HEK293 (cell line): ENCODE measurements around the gene NPRL2.

Source experiments
- EGR2 ChIP-seq: fragments of 450-650 bp; formaldehyde crosslinking; IDR thresholded peaks from 2 replicates; pipeline ENCODE4 v1.5.1; 2016; ENCODE audit warnings: low read depth, missing biosample characterization, missing genetic modification characterization
- FEZF1 ChIP-seq: fragments of 450-650 bp; formaldehyde crosslinking; IDR thresholded peaks from 2 replicates; pipeline ENCODE4 v1.5.1; 2016; ENCODE audit warnings: missing biosample characterization, missing genetic modification characterization
- KLF16 ChIP-seq: fragments of 450-650 bp; formaldehyde crosslinking; IDR thresholded peaks from 2 replicates; pipeline ENCODE4 v1.5.1; 2017; ENCODE audit warnings: missing biosample characterization, missing genetic modification characterization
- KLF9 ChIP-seq: fragments of 450-650 bp; formaldehyde crosslinking; IDR thresholded peaks from 2 replicates; pipeline ENCODE4 v1.5.1; 2016; ENCODE audit warnings: missing biosample characterization, missing genetic modification characterization, low read depth
- SP3 ChIP-seq: fragments of 450-650 bp; formaldehyde crosslinking; IDR thresholded peaks from 2 replicates; pipeline ENCODE4 v1.5.1; 2016; ENCODE audit warnings: missing biosample characterization, missing genetic modification characterization
- ZBTB17 ChIP-seq: fragments of 450-650 bp; formaldehyde crosslinking; IDR thresholded peaks from 2 replicates; pipeline ENCODE4 v1.5.1; 2016; ENCODE audit warnings: missing biosample characterization, missing genetic modification characterization
- ZNF138 ChIP-seq: fragments of 450-650 bp; formaldehyde crosslinking; IDR thresholded peaks from 2 replicates; pipeline ENCODE4 v1.5.1; 2016; ENCODE audit warnings: missing biosample characterization, missing genetic modification characterization, borderline replicate concordance
- ZNF239 ChIP-seq: fragments of 450-650 bp; formaldehyde crosslinking; IDR thresholded peaks from 2 replicates; pipeline ENCODE4 v1.5.1; 2016; ENCODE audit warnings: missing biosample characterization, missing genetic modification characterization
- ZNF366 ChIP-seq: fragments of 450-650 bp; formaldehyde crosslinking; conservative IDR thresholded peaks from 2 replicates; pipeline ENCODE4 v1.5.1; 2016; ENCODE audit warnings: missing biosample characterization, missing genetic modification characterization
- ZNF473 ChIP-seq: fragments of 450-650 bp; formaldehyde crosslinking; IDR thresholded peaks from 2 replicates; pipeline ENCODE4 v1.5.1; 2017; ENCODE audit warnings: missing biosample characterization, missing genetic modification characterization
- ZNF544 ChIP-seq: fragments of 450-650 bp; formaldehyde crosslinking; IDR thresholded peaks from 2 replicates; pipeline ENCODE4 v1.5.0; 2017; ENCODE audit warnings: missing biosample characterization, missing genetic modification characterization
- ZNF660 ChIP-seq: fragments of 450-650 bp; IDR thresholded peaks from 2 replicates; pipeline ENCODE4 v1.5.1; 2018; ENCODE audit warnings: missing biosample characterization, mild to moderate bottlenecking, missing genetic modification characterization
- ZNF830 ChIP-seq: fragments of 450-650 bp; IDR thresholded peaks from 2 replicates; pipeline ENCODE4 v1.5.0; 2018; ENCODE audit warnings: missing biosample characterization, missing genetic modification characterization, low read depth, mild to moderate bottlenecking, moderate library complexity
- ZSCAN16 ChIP-seq: fragments of 450-650 bp; formaldehyde crosslinking; IDR thresholded peaks from 2 replicates; pipeline ENCODE4 v1.5.1; 2016; ENCODE audit warnings: missing biosample characterization, missing genetic modification characterization
- ZSCAN30 ChIP-seq: fragments of 450-650 bp; IDR thresholded peaks from 2 replicates; pipeline ENCODE4 v1.5.1; 2018; ENCODE audit warnings: missing biosample characterization, mild to moderate bottlenecking, missing genetic modification characterization, moderate library complexity
- TF ChIP-seq, protein P1 (sequence below): fragments of 450-650 bp; formaldehyde crosslinking; IDR thresholded peaks from 2 replicates; pipeline ENCODE4 v1.5.1; 2016; ENCODE audit warnings: missing biosample characterization, missing genetic modification characterization
- TF ChIP-seq, protein P2 (sequence below): fragments of 450-650 bp; formaldehyde crosslinking; IDR thresholded peaks from 2 replicates; pipeline ENCODE4 v1.5.1; 2016; ENCODE audit warnings: missing biosample characterization, missing genetic modification characterization
- TF ChIP-seq, protein P3 (sequence below): fragments of 450-650 bp; formaldehyde crosslinking; IDR thresholded peaks from 2 replicates; pipeline ENCODE4 v1.5.1; 2017; ENCODE audit warnings: missing biosample characterization, missing genetic modification characterization
- TF ChIP-seq, protein P4 (sequence below): fragments of 450-650 bp; formaldehyde crosslinking; IDR thresholded peaks from 2 replicates; pipeline ENCODE4 v1.5.1; 2016; ENCODE audit warnings: missing biosample characterization, missing genetic modification characterization
- TF ChIP-seq, protein P5 (sequence below): sonication (generic); formaldehyde crosslinking; IDR thresholded peaks from 2 replicates; pipeline ENCODE4 v1.8.1; 2022; ENCODE audit warnings: mild to moderate bottlenecking, moderate library complexity, missing genetic modification reagents
- TF ChIP-seq, protein P6 (sequence below): fragments of 450-650 bp; formaldehyde crosslinking; IDR thresholded peaks from 2 replicates; pipeline ENCODE4 v1.5.1; 2016; ENCODE audit warnings: missing biosample characterization, missing genetic modification characterization, low read depth
- TF ChIP-seq, protein P7 (sequence below): fragments of 450-650 bp; formaldehyde crosslinking; IDR thresholded peaks from 2 replicates; pipeline ENCODE4 v1.5.1; 2016; ENCODE audit warnings: missing biosample characterization, missing genetic modification characterization
- TF ChIP-seq, protein P8 (sequence below): fragments of 450-650 bp; formaldehyde crosslinking; IDR thresholded peaks from 2 replicates; pipeline ENCODE4 v1.5.1; 2016; ENCODE audit warnings: missing biosample characterization, missing genetic modification characterization, borderline replicate concordance

Gene NPRL2

DNA sequence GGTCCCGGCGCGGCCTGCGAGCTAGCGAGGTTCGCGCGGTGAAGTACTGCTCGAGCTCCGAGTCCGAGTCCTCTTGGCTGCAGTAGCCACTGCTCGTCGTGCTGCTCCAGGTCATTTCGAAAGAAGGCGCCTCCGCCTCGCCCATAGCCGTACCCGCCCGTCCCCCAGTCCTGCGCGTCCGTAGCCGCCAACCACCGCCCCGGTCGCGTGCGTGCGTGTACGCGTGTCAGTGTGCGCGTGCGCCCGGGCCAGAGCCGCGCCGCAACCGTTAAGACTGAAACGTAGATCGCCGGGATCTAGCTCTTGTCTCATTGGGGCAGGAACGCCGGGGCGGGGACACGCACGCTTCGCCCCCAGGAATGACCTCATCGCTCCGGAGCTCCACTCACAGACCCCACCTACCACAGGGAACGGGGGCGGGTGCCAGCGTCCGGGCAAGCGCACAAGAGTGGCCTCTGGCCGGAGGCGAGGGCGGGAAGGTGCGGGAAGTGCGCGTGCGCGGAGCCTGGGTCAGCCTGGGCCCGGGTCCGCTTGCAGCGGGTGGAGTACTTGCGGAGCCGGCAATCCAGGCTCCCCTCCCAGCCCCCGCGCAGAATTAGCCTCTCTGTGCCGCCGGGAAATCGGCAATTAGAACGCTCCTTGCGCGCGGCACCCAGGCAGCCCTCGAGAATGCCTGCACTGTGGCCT is 13.3 kb downstream of the NPRL2 start (continued):
- TF ChIP-seq ZSCAN16 (no peak), ZNF239 (tag by site-specific recombination) (no peak), FEZF1 (tag by site-specific recombination) (no peak), SP3 (tag by site-specific recombination) (peak; percentile 78), ZNF660 (0 out of 2 replicates have a peak, but pooled peaks have one; percentile 31), ZNF366 (no peak), KLF16 (tag by site-specific recombination) (0 out of 2 replicates have a peak, but pooled peaks have one; percentile 55), ZSCAN30 (tag by site-specific recombination) (0 out of 2 replicates have a peak, but pooled peaks have one; percentile 43), EGR2 (peak; percentile 83), ZNF830 (no peak), ZNF473 (tag by site-specific recombination) (no peak), KLF9 (peak; percentile 82), ZNF544 (tag by site-specific recombination) (no peak), ZNF138 (tag by site-specific recombination) (no peak), ZBTB17 (peak; percentile 92)
- TF ChIP-seq, protein P1, sequence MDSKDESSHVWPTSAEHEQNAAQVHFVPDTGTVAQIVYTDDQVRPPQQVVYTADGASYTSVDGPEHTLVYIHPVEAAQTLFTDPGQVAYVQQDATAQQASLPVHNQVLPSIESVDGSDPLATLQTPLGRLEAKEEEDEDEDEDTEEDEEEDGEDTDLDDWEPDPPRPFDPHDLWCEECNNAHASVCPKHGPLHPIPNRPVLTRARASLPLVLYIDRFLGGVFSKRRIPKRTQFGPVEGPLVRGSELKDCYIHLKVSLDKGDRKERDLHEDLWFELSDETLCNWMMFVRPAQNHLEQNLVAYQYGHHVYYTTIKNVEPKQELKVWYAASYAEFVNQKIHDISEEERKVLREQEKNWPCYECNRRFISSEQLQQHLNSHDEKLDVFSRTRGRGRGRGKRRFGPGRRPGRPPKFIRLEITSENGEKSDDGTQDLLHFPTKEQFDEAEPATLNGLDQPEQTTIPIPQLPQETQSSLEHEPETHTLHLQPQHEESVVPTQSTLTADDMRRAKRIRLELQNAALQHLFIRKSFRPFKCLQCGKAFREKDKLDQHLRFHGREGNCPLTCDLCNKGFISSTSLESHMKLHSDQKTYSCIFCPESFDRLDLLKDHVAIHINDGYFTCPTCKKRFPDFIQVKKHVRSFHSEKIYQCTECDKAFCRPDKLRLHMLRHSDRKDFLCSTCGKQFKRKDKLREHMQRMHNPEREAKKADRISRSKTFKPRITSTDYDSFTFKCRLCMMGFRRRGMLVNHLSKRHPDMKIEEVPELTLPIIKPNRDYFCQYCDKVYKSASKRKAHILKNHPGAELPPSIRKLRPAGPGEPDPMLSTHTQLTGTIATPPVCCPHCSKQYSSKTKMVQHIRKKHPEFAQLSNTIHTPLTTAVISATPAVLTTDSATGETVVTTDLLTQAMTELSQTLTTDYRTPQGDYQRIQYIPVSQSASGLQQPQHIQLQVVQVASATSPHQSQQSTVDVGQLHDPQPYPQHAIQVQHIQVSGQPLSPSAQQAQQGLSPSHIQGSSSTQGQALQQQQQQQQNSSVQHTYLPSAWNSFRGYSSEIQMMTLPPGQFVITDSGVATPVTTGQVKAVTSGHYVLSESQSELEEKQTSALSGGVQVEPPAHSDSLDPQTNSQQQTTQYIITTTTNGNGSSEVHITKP (tag by site-specific recombination), result peak; percentile 19; the same call in 1 of the 2 replicates
- TF ChIP-seq, protein P2, sequence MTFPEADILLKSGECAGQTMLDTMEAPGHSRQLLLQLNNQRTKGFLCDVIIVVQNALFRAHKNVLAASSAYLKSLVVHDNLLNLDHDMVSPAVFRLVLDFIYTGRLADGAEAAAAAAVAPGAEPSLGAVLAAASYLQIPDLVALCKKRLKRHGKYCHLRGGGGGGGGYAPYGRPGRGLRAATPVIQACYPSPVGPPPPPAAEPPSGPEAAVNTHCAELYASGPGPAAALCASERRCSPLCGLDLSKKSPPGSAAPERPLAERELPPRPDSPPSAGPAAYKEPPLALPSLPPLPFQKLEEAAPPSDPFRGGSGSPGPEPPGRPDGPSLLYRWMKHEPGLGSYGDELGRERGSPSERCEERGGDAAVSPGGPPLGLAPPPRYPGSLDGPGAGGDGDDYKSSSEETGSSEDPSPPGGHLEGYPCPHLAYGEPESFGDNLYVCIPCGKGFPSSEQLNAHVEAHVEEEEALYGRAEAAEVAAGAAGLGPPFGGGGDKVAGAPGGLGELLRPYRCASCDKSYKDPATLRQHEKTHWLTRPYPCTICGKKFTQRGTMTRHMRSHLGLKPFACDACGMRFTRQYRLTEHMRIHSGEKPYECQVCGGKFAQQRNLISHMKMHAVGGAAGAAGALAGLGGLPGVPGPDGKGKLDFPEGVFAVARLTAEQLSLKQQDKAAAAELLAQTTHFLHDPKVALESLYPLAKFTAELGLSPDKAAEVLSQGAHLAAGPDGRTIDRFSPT (tag by site-specific recombination), result peak; percentile 99
- TF ChIP-seq, protein P3, sequence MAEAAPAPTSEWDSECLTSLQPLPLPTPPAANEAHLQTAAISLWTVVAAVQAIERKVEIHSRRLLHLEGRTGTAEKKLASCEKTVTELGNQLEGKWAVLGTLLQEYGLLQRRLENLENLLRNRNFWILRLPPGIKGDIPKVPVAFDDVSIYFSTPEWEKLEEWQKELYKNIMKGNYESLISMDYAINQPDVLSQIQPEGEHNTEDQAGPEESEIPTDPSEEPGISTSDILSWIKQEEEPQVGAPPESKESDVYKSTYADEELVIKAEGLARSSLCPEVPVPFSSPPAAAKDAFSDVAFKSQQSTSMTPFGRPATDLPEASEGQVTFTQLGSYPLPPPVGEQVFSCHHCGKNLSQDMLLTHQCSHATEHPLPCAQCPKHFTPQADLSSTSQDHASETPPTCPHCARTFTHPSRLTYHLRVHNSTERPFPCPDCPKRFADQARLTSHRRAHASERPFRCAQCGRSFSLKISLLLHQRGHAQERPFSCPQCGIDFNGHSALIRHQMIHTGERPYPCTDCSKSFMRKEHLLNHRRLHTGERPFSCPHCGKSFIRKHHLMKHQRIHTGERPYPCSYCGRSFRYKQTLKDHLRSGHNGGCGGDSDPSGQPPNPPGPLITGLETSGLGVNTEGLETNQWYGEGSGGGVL (tag by site-specific recombination), result 0 out of 2 replicates have a peak, but pooled peaks have one; percentile 28
- TF ChIP-seq, protein P4, sequence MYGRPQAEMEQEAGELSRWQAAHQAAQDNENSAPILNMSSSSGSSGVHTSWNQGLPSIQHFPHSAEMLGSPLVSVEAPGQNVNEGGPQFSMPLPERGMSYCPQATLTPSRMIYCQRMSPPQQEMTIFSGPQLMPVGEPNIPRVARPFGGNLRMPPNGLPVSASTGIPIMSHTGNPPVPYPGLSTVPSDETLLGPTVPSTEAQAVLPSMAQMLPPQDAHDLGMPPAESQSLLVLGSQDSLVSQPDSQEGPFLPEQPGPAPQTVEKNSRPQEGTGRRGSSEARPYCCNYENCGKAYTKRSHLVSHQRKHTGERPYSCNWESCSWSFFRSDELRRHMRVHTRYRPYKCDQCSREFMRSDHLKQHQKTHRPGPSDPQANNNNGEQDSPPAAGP (tag by site-specific recombination), result peak; percentile 62
- TF ChIP-seq, protein P5, sequence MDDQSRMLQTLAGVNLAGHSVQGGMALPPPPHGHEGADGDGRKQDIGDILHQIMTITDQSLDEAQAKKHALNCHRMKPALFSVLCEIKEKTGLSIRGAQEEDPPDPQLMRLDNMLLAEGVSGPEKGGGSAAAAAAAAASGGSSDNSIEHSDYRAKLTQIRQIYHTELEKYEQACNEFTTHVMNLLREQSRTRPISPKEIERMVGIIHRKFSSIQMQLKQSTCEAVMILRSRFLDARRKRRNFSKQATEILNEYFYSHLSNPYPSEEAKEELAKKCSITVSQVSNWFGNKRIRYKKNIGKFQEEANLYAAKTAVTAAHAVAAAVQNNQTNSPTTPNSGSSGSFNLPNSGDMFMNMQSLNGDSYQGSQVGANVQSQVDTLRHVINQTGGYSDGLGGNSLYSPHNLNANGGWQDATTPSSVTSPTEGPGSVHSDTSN (CRISPR knock-in tag), result no peak
- TF ChIP-seq, protein P6, sequence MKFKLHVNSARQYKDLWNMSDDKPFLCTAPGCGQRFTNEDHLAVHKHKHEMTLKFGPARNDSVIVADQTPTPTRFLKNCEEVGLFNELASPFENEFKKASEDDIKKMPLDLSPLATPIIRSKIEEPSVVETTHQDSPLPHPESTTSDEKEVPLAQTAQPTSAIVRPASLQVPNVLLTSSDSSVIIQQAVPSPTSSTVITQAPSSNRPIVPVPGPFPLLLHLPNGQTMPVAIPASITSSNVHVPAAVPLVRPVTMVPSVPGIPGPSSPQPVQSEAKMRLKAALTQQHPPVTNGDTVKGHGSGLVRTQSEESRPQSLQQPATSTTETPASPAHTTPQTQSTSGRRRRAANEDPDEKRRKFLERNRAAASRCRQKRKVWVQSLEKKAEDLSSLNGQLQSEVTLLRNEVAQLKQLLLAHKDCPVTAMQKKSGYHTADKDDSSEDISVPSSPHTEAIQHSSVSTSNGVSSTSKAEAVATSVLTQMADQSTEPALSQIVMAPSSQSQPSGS (tag by site-specific recombination), result peak; percentile 97
- TF ChIP-seq, protein P7, sequence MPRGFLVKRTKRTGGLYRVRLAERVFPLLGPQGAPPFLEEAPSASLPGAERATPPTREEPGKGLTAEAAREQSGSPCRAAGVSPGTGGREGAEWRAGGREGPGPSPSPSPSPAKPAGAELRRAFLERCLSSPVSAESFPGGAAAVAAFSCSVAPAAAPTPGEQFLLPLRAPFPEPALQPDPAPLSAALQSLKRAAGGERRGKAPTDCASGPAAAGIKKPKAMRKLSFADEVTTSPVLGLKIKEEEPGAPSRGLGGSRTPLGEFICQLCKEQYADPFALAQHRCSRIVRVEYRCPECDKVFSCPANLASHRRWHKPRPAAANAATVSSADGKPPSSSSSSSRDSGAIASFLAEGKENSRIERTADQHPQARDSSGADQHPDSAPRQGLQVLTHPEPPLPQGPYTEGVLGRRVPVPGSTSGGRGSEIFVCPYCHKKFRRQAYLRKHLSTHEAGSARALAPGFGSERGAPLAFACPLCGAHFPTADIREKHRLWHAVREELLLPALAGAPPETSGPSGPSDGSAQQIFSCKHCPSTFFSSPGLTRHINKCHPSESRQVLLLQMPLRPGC (tag by site-specific recombination), result peak; percentile 29; the same call in 1 of the 2 replicates
- TF ChIP-seq, protein P8, sequence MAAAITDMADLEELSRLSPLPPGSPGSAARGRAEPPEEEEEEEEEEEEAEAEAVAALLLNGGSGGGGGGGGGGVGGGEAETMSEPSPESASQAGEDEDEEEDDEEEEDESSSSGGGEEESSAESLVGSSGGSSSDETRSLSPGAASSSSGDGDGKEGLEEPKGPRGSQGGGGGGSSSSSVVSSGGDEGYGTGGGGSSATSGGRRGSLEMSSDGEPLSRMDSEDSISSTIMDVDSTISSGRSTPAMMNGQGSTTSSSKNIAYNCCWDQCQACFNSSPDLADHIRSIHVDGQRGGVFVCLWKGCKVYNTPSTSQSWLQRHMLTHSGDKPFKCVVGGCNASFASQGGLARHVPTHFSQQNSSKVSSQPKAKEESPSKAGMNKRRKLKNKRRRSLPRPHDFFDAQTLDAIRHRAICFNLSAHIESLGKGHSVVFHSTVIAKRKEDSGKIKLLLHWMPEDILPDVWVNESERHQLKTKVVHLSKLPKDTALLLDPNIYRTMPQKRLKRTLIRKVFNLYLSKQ (tag by site-specific recombination), result no peak
